GM18526 (cell line): ENCODE results near the gene R3HDM4.

ENCODE experiments used
- POLR2A ChIP-seq: IDR thresholded peaks from 3 replicates; pipeline ENCODE4 v1.6.1; 2011; ENCODE audit not compliant: insufficient read length; ENCODE audit errors: extremely low read depth

Gene R3HDM4

GRCh38 chr19:952049-952679, 39.1 kb upstream of the R3HDM4 start:
- no peak for TF ChIP-seq POLR2A

- TF ChIP-seq POLR2A = no peak
These were observed 37.5 kb upstream of the R3HDM4 start for GRCh38 chr19:950352-951066.

- no peak for TF ChIP-seq POLR2A
These were observed 36.0 kb upstream of the R3HDM4 start for GRCh38 chr19:948842-949496.

DNA sequence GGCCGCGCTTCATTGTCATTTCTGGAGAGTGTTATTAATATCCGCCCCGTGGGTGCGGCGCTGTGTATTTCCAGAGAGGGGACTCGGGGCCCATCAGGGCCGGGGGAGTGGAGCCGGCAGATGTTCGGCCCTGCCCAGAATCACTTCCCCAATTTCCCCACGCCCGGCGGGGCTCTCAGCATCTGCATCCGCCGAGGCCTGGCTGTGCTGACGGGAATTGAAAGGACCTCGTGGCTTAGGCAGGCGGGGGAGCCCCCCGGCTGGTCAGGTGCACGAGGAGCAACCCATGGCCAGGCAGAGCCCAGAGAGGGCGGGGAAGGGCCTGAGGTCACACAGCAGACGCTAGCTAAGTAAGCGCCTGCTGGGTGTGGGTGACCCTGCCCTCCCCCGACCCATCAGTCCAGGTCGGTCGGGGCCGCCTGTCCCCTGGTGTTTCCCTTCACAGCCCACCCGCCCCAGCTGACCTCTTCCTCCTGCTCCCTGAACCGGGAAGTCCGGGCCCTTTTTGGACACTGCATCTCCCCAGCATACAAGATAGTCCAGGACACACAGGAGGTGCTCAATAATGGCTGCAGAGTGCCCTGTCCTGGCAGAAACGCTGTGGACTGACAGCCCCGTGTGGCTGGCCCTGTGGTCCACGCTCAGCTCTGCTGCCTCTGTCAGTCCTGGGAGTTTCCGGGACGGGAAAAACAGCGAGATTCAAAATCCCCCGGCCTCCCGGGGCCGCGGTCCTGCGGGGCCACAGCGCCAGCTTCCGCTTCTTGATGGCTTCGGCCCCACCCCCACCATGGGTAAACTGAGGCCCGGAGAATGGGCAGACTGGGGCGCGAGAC, 34.9 kb upstream of the R3HDM4 start:
- no peak for TF ChIP-seq POLR2A

GRCh38 chr19:947090-947706, 34.2 kb upstream of the R3HDM4 start:
- no peak for TF ChIP-seq POLR2A

- no peak for TF ChIP-seq POLR2A
These were observed 32.6 kb upstream of the R3HDM4 start for GRCh38 chr19:945401-946252.

- TF ChIP-seq POLR2A = no peak
These were observed 31.7 kb upstream of the R3HDM4 start for GRCh38 chr19:944663-945241.

GRCh38 chr19:944171-944567, 31.1 kb upstream of the R3HDM4 start:
- no peak for TF ChIP-seq POLR2A

- no peak for TF ChIP-seq POLR2A
These were observed 30.6 kb upstream of the R3HDM4 start for GRCh38 chr19:943551-944170.

DNA sequence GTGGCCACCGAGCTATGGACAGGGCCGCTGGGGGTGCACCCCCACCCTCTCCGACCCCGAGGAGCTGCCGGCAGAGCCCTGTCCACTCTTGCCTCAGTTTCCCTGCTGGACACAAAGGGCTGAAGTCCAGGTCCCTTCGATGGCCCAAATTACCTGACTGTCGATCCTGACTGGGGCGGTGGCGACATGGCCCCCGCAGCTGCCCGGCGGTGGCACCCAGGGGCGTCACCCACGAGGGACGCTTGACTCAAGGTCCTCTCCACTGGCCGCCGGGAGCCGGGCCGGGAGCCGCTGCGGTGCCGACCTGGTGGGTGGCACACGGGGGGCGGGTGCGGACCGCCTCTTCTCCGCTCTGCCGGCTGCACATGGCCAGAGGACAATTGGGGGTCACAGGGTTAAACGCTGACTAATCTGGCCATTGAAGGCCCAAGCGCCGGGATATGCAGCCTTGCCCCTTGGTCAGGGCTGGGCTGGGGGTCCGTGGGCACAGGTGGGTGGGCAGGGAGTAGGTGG, 29.2 kb upstream of the R3HDM4 start:
- no peak for TF ChIP-seq POLR2A

DNA sequence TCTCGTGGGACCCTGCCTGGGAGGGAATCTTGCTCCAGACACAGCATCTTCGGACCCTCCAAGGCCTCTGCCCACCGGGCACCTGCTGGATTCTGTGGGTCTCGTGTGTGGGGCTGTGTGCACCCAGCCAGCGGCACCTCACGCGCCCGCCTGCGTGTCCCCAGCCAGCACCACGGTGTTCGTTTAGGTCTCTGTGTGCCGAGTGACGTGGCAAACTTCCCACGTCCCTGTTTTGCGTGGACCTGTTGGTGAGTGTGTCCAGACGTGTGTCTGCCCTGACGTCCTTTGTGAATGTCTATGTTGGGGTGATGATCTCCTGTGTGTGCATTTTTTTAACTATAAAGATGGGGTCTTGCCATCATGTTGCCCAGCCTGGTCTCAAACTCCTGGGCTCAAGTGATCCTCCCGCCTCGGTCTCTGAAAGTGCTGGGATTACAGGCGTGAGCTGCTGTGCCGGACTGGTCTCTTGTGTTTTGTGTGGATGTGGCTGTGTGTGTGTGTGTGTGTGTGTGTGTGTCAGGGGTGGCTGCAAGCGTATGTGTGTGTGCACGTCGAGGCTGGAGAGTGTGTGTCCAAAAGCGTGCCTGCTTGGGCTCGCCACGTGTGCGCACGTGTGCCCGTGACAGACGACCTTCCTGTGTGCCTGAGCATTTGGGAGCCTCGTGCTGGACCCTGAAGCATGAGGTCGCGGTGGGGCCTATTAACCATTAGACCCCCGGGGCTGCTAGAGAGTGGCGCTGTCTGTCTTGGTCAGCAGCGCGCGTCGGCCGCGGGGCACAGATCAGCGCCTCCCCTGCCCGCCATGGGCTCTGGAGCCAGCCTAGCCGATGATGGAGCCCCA, 28.5 kb upstream of the R3HDM4 start:
- no peak for TF ChIP-seq POLR2A

- TF ChIP-seq POLR2A = no peak
These were observed 27.7 kb upstream of the R3HDM4 start for GRCh38 chr19:940591-941291.
